Transverse colon (tissue), 4 donors: ENCODE measurements around the gene MAGI2.

Experiments used
- CTCF ChIP-seq, 5 experiments: fragments of 200-600 bp in 3 of 5; fragments of 450-650 bp in 2 of 5; sonication (generic) in 3 of 5; IDR thresholded peaks; 1 replicate in 2 of 5; 2 replicates in 3 of 5; pipeline ENCODE4 v1.5.1; 2016 to 2017; ENCODE audit warnings: antibody characterized with exemption in 5 of 5, inconsistent platforms in 3 of 5, mild to moderate bottlenecking in 2 of 5, moderate library complexity in 1 of 5
- EP300 ChIP-seq: sonication (generic); formaldehyde crosslinking; IDR thresholded peaks from one replicate; pipeline ENCODE4 v1.6.1; 2017; ENCODE audit warnings: antibody characterized with exemption, low read depth
- POLR2A ChIP-seq: fragments of 450-650 bp; IDR thresholded peaks from one replicate; pipeline ENCODE4 v1.6.1; 2016; ENCODE audit warnings: antibody characterized with exemption, mild to moderate bottlenecking, moderate library complexity
- POLR2AphosphoS5 ChIP-seq, 3 donors: sonication (generic); formaldehyde crosslinking; IDR thresholded peaks; one replicate each; pipeline ENCODE4 v1.6.1; 2016; ENCODE audit warnings: antibody characterized with exemption in 3 of 3

- TF ChIP-seq EP300 (no peak), POLR2A (no peak), CTCF (IDR thresholded peaks at IDR 0.05) (no peak), POLR2AphosphoS5 (IDR thresholded peaks at IDR 0.05) (no peak)
Measured at GRCh38 chr7:77979219-77979618, 1474.2 kb downstream of the MAGI2 start.
